K562 (cell line): ENCODE measurements around the gene CDC6. TPM values are rescaled to one million over a fixed set of nuclear protein-coding genes. Genes with fewer than 3 reads are reported as not detected.

Experiments used
- ATAC-seq: fragments of 200-7000 bp; cut with Tn5 transposase; 3 replicates; pipeline ENCODE4 v1.9.1; 2020; ENCODE audit warnings: moderate library complexity
- BruUV-seq: library from RNA; stranded (reverse); fragments of 400-500 nt; replicated peaks from 2 replicates; lab custom pipeline; 2021; lab: Mats Ljungman, UMichigan
- CTCF ChIA-PET: fragments of 300-600 bp; formaldehyde crosslinking; extraction: SDS; loops from one replicate; lab custom pipeline; 2021; ENCODE audit warnings: low intra/inter-chr PET ratio; lab: Yijun Ruan, JAX
- POLR2A ChIA-PET: fragments of 300-600, 350-650 bp; sonication (Branson Sonifier 250); formaldehyde crosslinking; extraction: SDS; loops from one replicate; lab custom pipeline; 2021; ENCODE audit warnings: antibody characterized with exemption, inconsistent platforms; lab: Yijun Ruan, JAX
- DNase-seq, 4 experiments: peaks; one replicate each; pipeline versions ENCODE4 v3.0.0 to v3.0.0-alpha.2; 2011 to 2018; ENCODE audit warnings: low spot score in 3 of 4, mixed read lengths in 3 of 4; ENCODE audit errors: extremely low read depth in 1 of 4
- FAIRE-seq: peaks from 2 replicates; lab custom pipeline; 2011; peaks lifted over from hg19 to GRCh38; lab: Jason Lieb, UNC
- H2AFZ ChIP-seq: 2 replicates; pipeline ENCODE4 v1.6.0; 2011; ENCODE audit warnings: low read depth, low read length, control low read depth, inconsistent platforms
- H3K27ac ChIP-seq: fragments of 200-600 bp; 3 replicates; pipeline ENCODE4 v1.8.0; 2011; ENCODE audit warnings: low read depth, mild to moderate bottlenecking, control low read depth, inconsistent platforms, low read length, moderate library complexity, mixed read lengths; ENCODE audit errors: extremely low read depth
- H3K27me3 ChIP-seq, 2 experiments: fragments of 300-600 bp in 1 of 2; 2 replicates in 1 of 2; 3 replicates in 1 of 2; pipeline versions ENCODE4 v1.6.0 to v1.8.0; 2011; ENCODE audit warnings: inconsistent platforms in 2 of 2, low read length in 2 of 2, mild to moderate bottlenecking in 1 of 2, mixed read lengths in 1 of 2, moderate library complexity in 1 of 2; ENCODE audit not compliant: control insufficient read depth in 2 of 2, insufficient read depth in 2 of 2
- H3K36me3 ChIP-seq: fragments of 300-600 bp; 3 replicates; pipeline ENCODE4 v1.8.0; 2011; ENCODE audit warnings: mild to moderate bottlenecking, low read length, inconsistent platforms; ENCODE audit not compliant: control insufficient read depth, insufficient read depth
- H3K4me1 ChIP-seq, 2 experiments: fragments of 200-600 bp in 1 of 2; replicated peaks in 1 of 2; 2 replicates in 1 of 2; 3 replicates in 1 of 2; pipeline versions ENCODE4 v1.5.1 to v1.8.0; 2011; ENCODE audit warnings: inconsistent platforms in 2 of 2, low read length in 2 of 2, mild to moderate bottlenecking in 1 of 2, mixed read lengths in 1 of 2, moderate library complexity in 1 of 2; ENCODE audit not compliant: control insufficient read depth in 2 of 2, insufficient read depth in 2 of 2
- H3K4me2 ChIP-seq: 2 replicates; pipeline ENCODE4 v1.6.1; 2011; ENCODE audit warnings: low read length, control low read depth, inconsistent platforms, mixed read lengths; ENCODE audit not compliant: insufficient read depth
- H3K4me3 ChIP-seq: fragments of 200-600 bp; sonication (generic), shearing (Covaris generic); 2 replicates; pipeline ENCODE4 v1.5.1; 2016; ENCODE audit warnings: control low read depth, inconsistent platforms
- H3K79me2 ChIP-seq: fragments of 200-600 bp; 3 replicates; pipeline ENCODE4 v1.8.0; 2011; ENCODE audit warnings: low read length, inconsistent platforms; ENCODE audit not compliant: control insufficient read depth, insufficient read depth
- H3K9ac ChIP-seq, 2 experiments: 2 replicates each; pipeline versions ENCODE4 v1.6.0 to v1.6.1; 2011; ENCODE audit warnings: low read depth in 2 of 2, low read length in 2 of 2, control low read depth in 1 of 2, inconsistent platforms in 1 of 2, mild to moderate bottlenecking in 1 of 2, mixed read lengths in 1 of 2; ENCODE audit not compliant: insufficient read depth in 1 of 2
- H3K9me1 ChIP-seq: one replicate; pipeline ENCODE4 v1.6.0; 2011; ENCODE audit warnings: inconsistent platforms, mild to moderate bottlenecking, low read length, moderate library complexity; ENCODE audit not compliant: control insufficient read depth, insufficient read depth
- H3K9me3 ChIP-seq: replicated peaks from 2 replicates; pipeline ENCODE4 v1.5.1; 2011; ENCODE audit warnings: low read depth, low read length, inconsistent platforms; ENCODE audit not compliant: control insufficient read depth, insufficient read depth
- H4K20me1 ChIP-seq: replicated peaks from 2 replicates; pipeline ENCODE4 v1.6.1; 2011; ENCODE audit warnings: low read length, inconsistent platforms, mixed read lengths; ENCODE audit not compliant: control insufficient read depth, insufficient read depth
- ARID2 ChIP-seq: fragments of 450-650 bp; IDR thresholded peaks from 2 replicates; pipeline ENCODE4 v1.6.1; 2017; ENCODE audit warnings: antibody characterized with exemption, mild to moderate bottlenecking
- CBX3 ChIP-seq, 2 experiments: IDR thresholded peaks; 1 replicate in 1 of 2; 2 replicates in 1 of 2; pipeline ENCODE4 v1.6.1; 2012; ENCODE audit warnings: inconsistent platforms in 2 of 2, low read length in 2 of 2, borderline replicate concordance in 1 of 2, control low read depth in 1 of 2
- CREBBP ChIP-seq: IDR thresholded peaks from one replicate; pipeline ENCODE4 v1.6.1; 2012; ENCODE audit warnings: low read depth, mild to moderate bottlenecking, control low read depth, inconsistent platforms, low read length
- ZNF507 ChIP-seq: conservative IDR thresholded peaks from 2 replicates; pipeline ENCODE4 v1.6.1; 2017; ENCODE audit warnings: missing genetic modification characterization, missing compliant biosample characterization
- ZNF583 ChIP-seq: fragments of 250-450 bp; sonication (Bioruptor Pico); IDR thresholded peaks from 2 replicates; pipeline ENCODE4 v1.4.0; 2020
- WGBS: fragments of 100-300 bp; shearing (Covaris generic); methylation state at CpG from one replicate; pipeline ENCODE4 v1.1.6; 2016; ENCODE audit warnings: low coverage, mixed read lengths; ENCODE audit not compliant: insufficient coverage; ENCODE audit errors: missing lambda C conversion rate; 5-methylcytosine and 5-hydroxymethylcytosine counted together
- in situ Hi-C: fragments of 300-500 bp; cut with MboI; formaldehyde crosslinking; loops from 4 replicates; pipeline ENCODE4 v1.15.0; 2018; ENCODE audit warnings: inconsistent platforms, mixed read lengths
- intact Hi-C: fragments of 100-400 bp; cut with micrococcal nuclease; formaldehyde crosslinking; loops from 2 replicates; pipeline ENCODE4 v1.14.2; 2022
- polyA plus RNA-seq, 8 experiments: library from polyadenylated mRNA; depleted of rRNA in 4 of 8; stranded (reverse) in 5 of 8; unstranded in 3 of 8; fragments of >200 nt; fragmentation: Nextera tagmentation in 2 of 8; fragmentation: Illumina TruSeq in 1 of 8; extraction: Ambion mirVana in 2 of 8; extraction: Trizol in 1 of 8; gene quantifications; 2 replicates each; pipeline versions ENCODE4 v1.2.1 to v1.2.3, GENCODE V29; 2011 to 2014; ENCODE audit warnings: inconsistent platforms in 1 of 8, missing spikeins in 1 of 8
- total RNA-seq, 7 experiments: library from RNA; depleted of rRNA in 6 of 7; stranded (reverse); fragments of >200 nt in 6 of 7; fragmentation: Illumina TruSeq in 2 of 7; extraction: Trizol in 2 of 7; gene quantifications; 2 replicates each; pipeline versions ENCODE4 v1.2.1 to v1.2.3, GENCODE V29; 2011 to 2021; ENCODE audit warnings: low replicate concordance in 1 of 7
- TF ChIP-seq, protein P1 (sequence below): fragments of 450-650 bp; formaldehyde crosslinking; IDR thresholded peaks from 2 replicates; pipeline ENCODE4 v1.4.0; 2022; ENCODE audit warnings: missing genetic modification characterization

The CDC6 gene
- total and polyA plus RNA-seq, 9 of the 15 experiments (the other 6 are each of a cell fraction or from before 2014, with no cell fraction given): 29.6 to 141 (median 106) TPM

DNA sequence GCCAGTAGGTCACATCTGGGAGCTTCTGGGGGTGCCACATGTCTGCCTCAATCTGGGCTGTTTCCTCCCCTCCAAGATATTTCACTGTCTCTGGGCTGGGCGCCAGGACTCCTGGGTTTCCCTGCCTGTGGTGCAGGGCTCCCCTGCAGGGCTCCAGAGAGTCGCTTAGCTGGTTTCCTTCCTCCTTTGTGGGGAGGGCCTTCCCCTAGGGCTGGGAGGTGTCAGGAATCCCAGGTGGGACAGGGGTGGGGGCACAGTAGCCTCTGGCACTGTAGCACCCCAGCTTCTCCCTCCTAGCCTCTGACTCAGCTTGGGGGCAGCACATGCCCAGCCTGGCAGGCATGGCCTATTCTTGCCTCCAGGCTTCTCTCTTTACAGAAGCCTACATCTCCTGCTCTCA, 23.9 kb downstream of the CDC6 start (continued):
- TF ChIP-seq ARID2 (no peak), CBX3 (IDR thresholded peaks at IDR 0.05; ENCODE audit: borderline replicate concordance in 1 of 2, low read length in 2 of 2) (no peak), ZNF583 (no peak), ZNF507 (tag) (no peak)
- TF ChIP-seq, protein P1, sequence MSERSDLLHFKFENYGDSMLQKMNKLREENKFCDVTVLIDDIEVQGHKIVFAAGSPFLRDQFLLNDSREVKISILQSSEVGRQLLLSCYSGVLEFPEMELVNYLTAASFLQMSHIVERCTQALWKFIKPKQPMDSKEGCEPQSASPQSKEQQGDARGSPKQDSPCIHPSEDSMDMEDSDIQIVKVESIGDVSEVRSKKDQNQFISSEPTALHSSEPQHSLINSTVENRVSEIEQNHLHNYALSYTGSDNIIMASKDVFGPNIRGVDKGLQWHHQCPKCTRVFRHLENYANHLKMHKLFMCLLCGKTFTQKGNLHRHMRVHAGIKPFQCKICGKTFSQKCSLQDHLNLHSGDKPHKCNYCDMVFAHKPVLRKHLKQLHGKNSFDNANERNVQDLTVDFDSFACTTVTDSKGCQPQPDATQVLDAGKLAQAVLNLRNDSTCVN (CRISPR knock-in tag): no peak
- TF ChIP-seq, all 486 proteins: peak for 0

DNA sequence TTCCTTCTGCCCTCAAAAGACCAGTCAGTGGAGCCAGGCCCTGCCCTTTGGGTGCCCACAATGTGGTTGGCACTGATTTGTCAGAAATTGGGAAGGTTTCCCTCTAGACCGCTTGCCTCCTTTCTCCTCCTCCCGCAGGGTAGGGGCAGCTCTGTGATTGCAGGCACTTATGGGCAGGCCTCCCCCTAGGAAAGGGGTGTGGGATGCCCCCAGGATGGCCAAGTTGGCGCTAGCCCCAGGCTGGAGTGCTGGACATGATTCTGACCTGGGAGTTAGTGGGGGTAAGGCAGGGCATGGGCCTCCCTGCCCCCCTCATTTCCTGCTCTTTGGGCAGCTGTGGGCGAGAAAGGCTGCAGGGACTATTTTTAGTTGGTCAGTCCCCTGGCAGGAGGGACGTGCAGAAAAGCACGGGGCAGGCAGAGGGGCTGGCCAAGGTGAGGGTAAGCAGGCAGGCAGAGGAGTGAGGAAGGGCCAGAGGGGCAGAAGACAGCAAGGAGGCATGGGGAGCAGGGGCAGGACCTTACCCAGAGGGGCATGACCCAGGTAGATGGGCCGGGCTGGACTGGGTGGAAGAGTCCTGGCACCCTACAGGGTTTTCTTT, 24.6 kb downstream of the CDC6 start:
- Histone ChIP-seq H3K9ac (no peak overlapping the region), H3K9me1 (no peaks in the 10 kb centered on the region), H3K27me3 (no peaks in the 10 kb centered on the region), H3K79me2 (no peaks in the 10 kb centered on the region; the same call in 2 of the 3 replicates), H3K36me3 (no peaks in the 10 kb centered on the region), H2AFZ (no peak overlapping the region), H3K9me3 (no peaks in the 10 kb centered on the region), H3K27ac (no peak overlapping the region), H3K4me2 (no peak overlapping the region), H3K4me3 (no peak overlapping the region), H4K20me1 (no peaks in the 10 kb centered on the region), H3K4me1 (peaks cover 49 to 50% of the 10 kb centered on the region in 2 experiments)
- POLR2A ChIA-PET: interaction anchor here (1.6 kb wide), 1 partner anchor 9 kb away, joined by 5 read pairs; no protein-coding TSS in a partner anchor
- BruUV-seq: no TSS peak
- ATAC-seq (no peak), FAIRE-seq (no peak), DNase-seq (no peak)
- CTCF ChIA-PET: interaction anchor here (0.6 kb wide), 1 partner anchor 1083 kb away, joined by 7 read pairs; no protein-coding TSS in a partner anchor
- WGBS: 66% methylated on average over 2 of the region's 7 CpGs
- intact Hi-C loops: no loop called here
- TF ChIP-seq CREBBP: no peak
- in situ Hi-C loops: no loop called here
